Mesenchymal stem cell (in vitro differentiated cells and primary cell): ENCODE measurements around the gene AIDA. TPM values are rescaled to one million over a fixed set of nuclear protein-coding genes. Genes with fewer than 3 reads are reported as not detected.

Experiments
- DNase-seq: peaks from one replicate; pipeline ENCODE4 v3.0.0-alpha.2; 2013
- H2AFZ ChIP-seq: one replicate; pipeline ENCODE4 v1.6.1; 2013; ENCODE audit warnings: low read depth, mild to moderate bottlenecking, control low read depth, inconsistent platforms, low read length, moderate library complexity
- H2AK5ac ChIP-seq: 2 replicates; pipeline ENCODE4 v1.6.1; 2013; ENCODE audit warnings: low read length, moderate library complexity, mild to moderate bottlenecking, inconsistent platforms; ENCODE audit not compliant: severe bottlenecking
- H2BK120ac ChIP-seq: one replicate; pipeline ENCODE4 v1.6.1; 2013; ENCODE audit warnings: low read depth, mild to moderate bottlenecking, inconsistent platforms, low read length, moderate library complexity
- H2BK12ac ChIP-seq, 2 experiments: one replicate each; pipeline ENCODE4 v1.6.1; 2013; ENCODE audit warnings: inconsistent platforms in 2 of 2, low read length in 2 of 2, mild to moderate bottlenecking in 2 of 2, moderate library complexity in 2 of 2, control low read depth in 1 of 2
- H2BK15ac ChIP-seq: one replicate; pipeline ENCODE4 v1.6.1; 2013; ENCODE audit warnings: mild to moderate bottlenecking, low read depth, inconsistent platforms; ENCODE audit not compliant: poor library complexity, severe bottlenecking
- H2BK5ac ChIP-seq: 2 replicates; pipeline ENCODE4 v1.6.1; 2013; ENCODE audit warnings: low read depth, mild to moderate bottlenecking, low read length, control low read depth, inconsistent platforms; ENCODE audit not compliant: poor library complexity, severe bottlenecking
- H3K14ac ChIP-seq, 2 experiments: one replicate each; pipeline ENCODE4 v1.6.1; 2013; ENCODE audit warnings: inconsistent platforms in 2 of 2, low read length in 2 of 2, control low read depth in 1 of 2, mild to moderate bottlenecking in 1 of 2, moderate library complexity in 1 of 2
- H3K18ac ChIP-seq, 2 experiments: one replicate each; pipeline ENCODE4 v1.6.1; 2013; ENCODE audit warnings: inconsistent platforms in 2 of 2, low read length in 2 of 2, control low read depth in 1 of 2, low read depth in 1 of 2, mild to moderate bottlenecking in 1 of 2
- H3K23ac ChIP-seq, 2 experiments: one replicate each; pipeline ENCODE4 v1.6.1; 2013; ENCODE audit warnings: inconsistent platforms in 2 of 2, low read length in 2 of 2, mild to moderate bottlenecking in 2 of 2, moderate library complexity in 2 of 2, control low read depth in 1 of 2
- H3K27ac ChIP-seq: 2 replicates; pipeline ENCODE4 v1.5.1; 2013; ENCODE audit warnings: mild to moderate bottlenecking, moderate library complexity, low read length, control low read depth, inconsistent platforms; ENCODE audit not compliant: poor library complexity, severe bottlenecking
- H3K27me3 ChIP-seq, 2 experiments: 2 replicates each; pipeline versions ENCODE4 v1.6.1 to v1.7.0; 2013; ENCODE audit warnings: low read length in 2 of 2, mild to moderate bottlenecking in 2 of 2, moderate library complexity in 2 of 2, control low read depth in 1 of 2, inconsistent platforms in 1 of 2; ENCODE audit not compliant: control insufficient read depth in 1 of 2, insufficient read depth in 1 of 2
- H3K36me3 ChIP-seq, 2 experiments: 2 replicates each; pipeline versions ENCODE4 v1.6.1 to v1.7.0; 2013; ENCODE audit warnings: low read length in 2 of 2, control low read depth in 1 of 2, inconsistent platforms in 1 of 2, low read depth in 1 of 2, mild to moderate bottlenecking in 1 of 2; ENCODE audit not compliant: insufficient read depth in 2 of 2, control insufficient read depth in 1 of 2
- H3K4ac ChIP-seq, 2 experiments: one replicate each; pipeline ENCODE4 v1.6.1; 2013; ENCODE audit warnings: inconsistent platforms in 2 of 2, low read length in 2 of 2, mild to moderate bottlenecking in 2 of 2, moderate library complexity in 2 of 2, control low read depth in 1 of 2, low read depth in 1 of 2
- H3K4me1 ChIP-seq: 2 replicates; pipeline ENCODE4 v1.6.1; 2013; ENCODE audit warnings: low read depth, low read length, control low read depth; ENCODE audit not compliant: control insufficient read depth, insufficient read depth
- H3K4me2 ChIP-seq: 2 replicates; pipeline ENCODE4 v1.6.1; 2013; ENCODE audit warnings: low read length, mild to moderate bottlenecking, inconsistent platforms; ENCODE audit not compliant: poor library complexity, severe bottlenecking
- H3K4me3 ChIP-seq, 2 experiments: 2 replicates each; pipeline versions ENCODE4 v1.5.1 to v1.7.0; 2013; ENCODE audit warnings: low read length in 2 of 2, mild to moderate bottlenecking in 2 of 2, control low read depth in 1 of 2, low read depth in 1 of 2; ENCODE audit not compliant: insufficient read depth in 1 of 2
- H3K79me1 ChIP-seq: replicated peaks from 2 replicates; pipeline ENCODE4 v1.6.1; 2013; ENCODE audit warnings: mild to moderate bottlenecking, control low read depth, low read length, inconsistent platforms; ENCODE audit not compliant: poor library complexity, severe bottlenecking
- H3K9ac ChIP-seq: 2 replicates; pipeline ENCODE4 v1.7.0; 2013; ENCODE audit warnings: mild to moderate bottlenecking, low read length, moderate library complexity
- H3K9me3 ChIP-seq: 2 replicates; pipeline ENCODE4 v1.7.0; 2013; ENCODE audit warnings: mild to moderate bottlenecking, low read length; ENCODE audit not compliant: control insufficient read depth
- H4K8ac ChIP-seq: one replicate; pipeline ENCODE4 v1.6.1; 2013; ENCODE audit warnings: inconsistent platforms, mild to moderate bottlenecking, low read length, moderate library complexity
- H4K91ac ChIP-seq: one replicate; pipeline ENCODE4 v1.6.1; 2013; ENCODE audit warnings: mild to moderate bottlenecking, low read length, inconsistent platforms
- WGBS: methylation state at CpG from one replicate; pipeline ENCODE4 v1.1.7; 2013; ENCODE audit warnings: mixed read lengths; 5-methylcytosine and 5-hydroxymethylcytosine counted together
- polyA plus RNA-seq, 2 experiments: library from polyadenylated mRNA; stranded (reverse); fragments of 200-250 nt; gene quantifications; one replicate each; pipeline ENCODE4 v1.2.3, GENCODE V29; 2013

AIDA gene
- 72.0 TPM for polyA plus RNA-seq (2013, experiment 1 of 2)
- polyA plus RNA-seq (2013, experiment 2 of 2): 73.7 TPM

- Histone ChIP-seq H3K4me1 (peaks cover 2% of the 10 kb centered on the region), H2BK5ac (peak within 1 kb of the TSS; percentile 54), H3K4me2 (peak within 1 kb of the TSS; percentile 80), H3K4me3 (peak within 1 kb of the TSS; percentile 81 to 98), H2AK5ac (peak within 1 kb of the TSS; percentile 57), H3K14ac (peak within 1 kb of the TSS in 1 of 2 experiments; percentile 72), H3K9me3 (no peaks in the 10 kb centered on the region), H2BK12ac (peak within 1 kb of the TSS in 1 of 2 experiments; percentile 52), H3K9ac (peak within 1 kb of the TSS; percentile 99), H4K91ac (peak within 1 kb of the TSS; percentile 90), H3K79me1 (peaks cover 5% of the 10 kb centered on the region), H3K4ac (peak within 1 kb of the TSS; percentile 88 to 90), H3K36me3 (peaks cover 3 to 39% of the 10 kb centered on the region in 2 experiments), H3K18ac (peak within 1 kb of the TSS; percentile 94 to 96), H3K23ac (peak within 1 kb of the TSS in 1 of 2 experiments; percentile 99), H3K27me3 (no peaks in the 10 kb centered on the region), H2AFZ (peak within 1 kb of the TSS; percentile 81), H4K8ac (peak within 1 kb of the TSS; percentile 95), H2BK15ac (peak within 1 kb of the TSS; percentile 83), H3K27ac (peak within 1 kb of the TSS; percentile 97), H2BK120ac (peak within 1 kb of the TSS; percentile 94)
- peak; percentile 90 for DNase-seq
- under 1% methylated on average over 39 of the region's 62 CpGs for WGBS
Observed at GRCh38 chr1:222712253-222713090, at the start of gene AIDA, which contains the start of gene BROX. Gene AIDA, minus strand, starts transcription at chr1:222712491. Its CDS starts 174 bp downstream, at chr1:222712317. Gene BROX, plus strand, starts transcription at chr1:222712564. Its CDS starts 3,136 bp downstream, at chr1:222715700.

DNA sequence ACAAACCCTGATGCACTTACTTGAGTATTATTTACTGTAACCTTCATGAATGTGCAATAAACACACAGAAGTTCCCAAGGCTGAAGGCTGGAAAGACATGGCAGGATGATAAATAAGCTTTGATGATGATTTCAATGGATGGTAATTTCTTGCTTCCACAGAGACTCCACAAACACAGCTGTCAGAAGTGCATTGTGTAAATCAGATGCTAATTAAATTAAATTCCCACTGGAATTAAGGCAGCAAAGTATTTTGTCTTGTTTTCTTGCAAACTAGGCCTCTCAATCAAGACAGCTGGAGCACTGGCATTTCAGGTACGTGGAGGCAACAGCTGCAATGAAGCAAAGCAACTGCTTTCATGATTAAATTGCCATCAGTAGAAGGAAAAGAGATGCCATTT is 48.8 kb upstream of the AIDA start:
- Histone ChIP-seq H3K9me3 (no peaks in the 10 kb centered on the region), H3K4me2 (no peak overlapping the region), H3K18ac (no peak overlapping the region), H3K79me1 (no peaks in the 10 kb centered on the region), H2BK120ac (no peak overlapping the region), H2AFZ (no peak overlapping the region), H3K4me1 (no peaks in the 10 kb centered on the region), H2BK12ac (no peak overlapping the region), H3K14ac (no peak overlapping the region), H3K27ac (no peak overlapping the region), H3K27me3 (no peaks in the 10 kb centered on the region), H3K4me3 (no peak overlapping the region), H2BK5ac (no peak overlapping the region), H2AK5ac (no peak overlapping the region), H2BK15ac (no peak overlapping the region), H4K8ac (no peak overlapping the region), H3K23ac (no peak overlapping the region), H4K91ac (no peak overlapping the region), H3K4ac (no peak overlapping the region), H3K36me3 (no peaks in the 10 kb centered on the region), H3K9ac (no peak overlapping the region)
- no peak for DNase-seq
- WGBS: 67% methylated on average over 1 of the region's 1 CpG

- Histone ChIP-seq H3K4ac (no peak overlapping the region), H2AK5ac (no peak overlapping the region), H3K27me3 (no peaks in the 10 kb centered on the region), H3K4me2 (no peak overlapping the region), H3K14ac (no peak overlapping the region), H3K4me1 (no peaks in the 10 kb centered on the region), H3K27ac (no peak overlapping the region), H3K36me3 (no peaks in the 10 kb centered on the region), H2BK120ac (no peak overlapping the region), H3K4me3 (no peak overlapping the region), H2BK5ac (no peak overlapping the region), H3K9me3 (no peaks in the 10 kb centered on the region), H3K9ac (no peak overlapping the region), H2BK12ac (no peak overlapping the region), H3K18ac (no peak overlapping the region), H4K91ac (no peak overlapping the region), H4K8ac (no peak overlapping the region), H2BK15ac (no peak overlapping the region), H2AFZ (no peak overlapping the region), H3K23ac (no peak overlapping the region), H3K79me1 (no peaks in the 10 kb centered on the region)
- no peak for DNase-seq
- WGBS: 95% methylated on average over 4 of the region's 5 CpGs
Observed at GRCh38 chr1:222759451-222760035, 47.3 kb upstream of the AIDA start.

GRCh38 chr1:222757646-222758268 is 45.5 kb upstream of the AIDA start:
- Histone ChIP-seq H3K79me1 (no peaks in the 10 kb centered on the region), H4K8ac (no peak overlapping the region), H3K18ac (no peak overlapping the region), H2BK120ac (no peak overlapping the region), H3K9me3 (no peaks in the 10 kb centered on the region), H2AFZ (no peak overlapping the region), H3K4me2 (no peak overlapping the region), H3K36me3 (no peaks in the 10 kb centered on the region), H3K4ac (no peak overlapping the region), H3K27me3 (no peaks in the 10 kb centered on the region), H2AK5ac (no peak overlapping the region), H2BK12ac (no peak overlapping the region), H4K91ac (no peak overlapping the region), H2BK15ac (no peak overlapping the region), H3K23ac (no peak overlapping the region), H2BK5ac (no peak overlapping the region), H3K9ac (no peak overlapping the region), H3K14ac (no peak overlapping the region), H3K4me1 (peaks cover 1% of the 10 kb centered on the region), H3K27ac (no peak overlapping the region), H3K4me3 (no peak overlapping the region)
- 74% methylated on average over 10 of the region's 10 CpGs for WGBS
- no peak for DNase-seq
